ENCODE measurements around the gene SPON2. TPM values are rescaled to one million over a fixed set of nuclear protein-coding genes. Genes with fewer than 3 reads are reported as not detected.
A peak's percentile ranks its signal among the peaks of the same experiment; 100 is the strongest.

SPON2 gene
- total and polyA plus RNA-seq, 3 experiments from 2014 or later = 2.7 to 43.9 (median 3.1) TPM

- no peaks in the 10 kb centered on the region for H3K27me3 Mint-ChIP-seq
- peak overlapping the region; percentile 92 to 100 (median 98) for H3K27ac Mint-ChIP-seq
- Histone ChIP-seq H3K27ac (ENCODE audit: low read depth, low read length) (peak overlapping the region; percentile 81), H3K4me1 (ENCODE audit: insufficient read depth, low read length) (peaks cover 58% of the 10 kb centered on the region), H3K4me3 (ENCODE audit: low read length) (peak overlapping the region; percentile 59), H3K36me3 (ENCODE audit: insufficient read depth, low read length) (no peaks in the 10 kb centered on the region), H3K9me3 (ENCODE audit: low read length) (no peaks in the 10 kb centered on the region), H3K27me3 (ENCODE audit: insufficient read depth, low read length, poor library complexity, severe bottlenecking) (no peaks in the 10 kb centered on the region)
- no peak for DNase-seq
- ChIA-PET CTCF (interaction anchor here (0.6 to 5.5 kb wide), 6 partner anchors 15 to 66 kb away, joined by 3 to 38 read pairs (median 4); no protein-coding TSS in a partner anchor), POLR2A (interaction anchor here (0.6 to 3.2 kb wide), 9 partner anchors 14 to 144 kb away, joined by 3 to 16 read pairs (median 4); partner anchors contain the start of genes CTBP1, MAEA and UVSSA)
- peak overlapping the region; percentile 70 to 98 (median 89) for H3K4me3 Mint-ChIP-seq
- peaks cover 2 to 10% (median 3%) of the 10 kb centered on the region in 3 donors for H3K36me3 Mint-ChIP-seq
- H3K4me1 Mint-ChIP-seq = peaks cover 49 to 71% (median 61%) of the 10 kb centered on the region in 3 donors
- no peaks in the 10 kb centered on the region for H3K9me3 Mint-ChIP-seq
These were observed 30.2 kb upstream of the SPON2 start for GRCh38 chr4:1202526-1203011.

- CTCF ChIA-PET = interaction anchor here (0.9 to 5.5 kb wide), 7 partner anchors 27 to 66 kb away, joined by 3 to 38 read pairs (median 4); partner anchors contain the start of gene CTBP1
- H3K36me3 Mint-ChIP-seq = peaks cover 3 to 15% (median 5%) of the 10 kb centered on the region in 3 donors
- peaks cover 52 to 77% (median 66%) of the 10 kb centered on the region in 3 donors for H3K4me1 Mint-ChIP-seq
- Histone ChIP-seq H3K4me1 (ENCODE audit: insufficient read depth, low read length) (peaks cover 58% of the 10 kb centered on the region), H3K36me3 (ENCODE audit: insufficient read depth, low read length) (peaks cover 1% of the 10 kb centered on the region), H3K27me3 (ENCODE audit: insufficient read depth, low read length, poor library complexity, severe bottlenecking) (no peaks in the 10 kb centered on the region), H3K9me3 (ENCODE audit: low read length) (no peaks in the 10 kb centered on the region), H3K27ac (ENCODE audit: low read depth, low read length) (peak overlapping the region; percentile 81), H3K4me3 (ENCODE audit: low read length) (peak overlapping the region; percentile 59)
- peak; percentile 80 to 96 (median 93) for DNase-seq
- no peaks in the 10 kb centered on the region for H3K27me3 Mint-ChIP-seq
- no peaks in the 10 kb centered on the region for H3K9me3 Mint-ChIP-seq
- peak overlapping the region; percentile 92 to 100 (median 97) for H3K27ac Mint-ChIP-seq
- POLR2A ChIA-PET = interaction anchor here (0.6 to 3.2 kb wide), 7 partner anchors 15 to 145 kb away, joined by 3 to 16 read pairs (median 5); partner anchors contain the start of genes CTBP1, MAEA and UVSSA
- peak overlapping the region; percentile 64 to 98 (median 89) for H3K4me3 Mint-ChIP-seq
These were observed 29.6 kb upstream of the SPON2 start for GRCh38 chr4:1201851-1202525.

- Histone ChIP-seq H3K9me3 (ENCODE audit: low read length) (no peaks in the 10 kb centered on the region), H3K36me3 (ENCODE audit: insufficient read depth, low read length) (peaks cover 8% of the 10 kb centered on the region), H3K27me3 (ENCODE audit: insufficient read depth, low read length, poor library complexity, severe bottlenecking) (no peaks in the 10 kb centered on the region), H3K27ac (ENCODE audit: low read depth, low read length) (peak overlapping the region; percentile 81), H3K4me3 (ENCODE audit: low read length) (peak overlapping the region; percentile 59), H3K4me1 (ENCODE audit: insufficient read depth, low read length) (peaks cover 55% of the 10 kb centered on the region)
- CTCF ChIA-PET = interaction anchor here (5.5 kb wide), 1 partner anchor 34 kb away, joined by 38 read pairs; no protein-coding TSS in a partner anchor
- Mint-ChIP-seq H3K27me3 (no peaks in the 10 kb centered on the region), H3K9me3 (no peaks in the 10 kb centered on the region), H3K27ac (peak overlapping the region; percentile 92 to 100 (median 97)), H3K4me1 (peaks cover 58 to 86% (median 66%) of the 10 kb centered on the region in 3 donors), H3K4me3 (peak overlapping the region; percentile 64 to 98 (median 89)), H3K36me3 (peaks cover 3 to 28% (median 7%) of the 10 kb centered on the region in 3 donors)
- POLR2A ChIA-PET = interaction anchor here (0.6 kb wide), 1 partner anchor 10 kb away, joined by 4 read pairs; no protein-coding TSS in a partner anchor
- DNase-seq = peak in 4 of 5 donors; percentile 18 to 54 (median 32)
These were observed 28.1 kb upstream of the SPON2 start for GRCh38 chr4:1200425-1201035.

- Mint-ChIP-seq H3K27ac (peak overlapping the region; percentile 92 to 100 (median 96)), H3K27me3 (no peaks in the 10 kb centered on the region), H3K4me3 (peak overlapping the region; percentile 64 to 98 (median 89)), H3K36me3 (peaks cover 3 to 28% (median 7%) of the 10 kb centered on the region in 3 donors), H3K9me3 (no peaks in the 10 kb centered on the region), H3K4me1 (peaks cover 56 to 83% (median 63%) of the 10 kb centered on the region in 3 donors)
- Histone ChIP-seq H3K9me3 (ENCODE audit: low read length) (no peaks in the 10 kb centered on the region), H3K4me1 (ENCODE audit: insufficient read depth, low read length) (peaks cover 47% of the 10 kb centered on the region), H3K36me3 (ENCODE audit: insufficient read depth, low read length) (peaks cover 8% of the 10 kb centered on the region), H3K4me3 (ENCODE audit: low read length) (peak overlapping the region; percentile 59), H3K27me3 (ENCODE audit: insufficient read depth, low read length, poor library complexity, severe bottlenecking) (no peaks in the 10 kb centered on the region), H3K27ac (ENCODE audit: low read depth, low read length) (peak overlapping the region; percentile 81)
- POLR2A ChIA-PET = interaction anchor here (0.6 kb wide), 2 partner anchors 9 to 49 kb away, joined by 3 to 4 read pairs; no protein-coding TSS in a partner anchor
- CTCF ChIA-PET = interaction anchor here (1.2 to 5.5 kb wide), 3 partner anchors 17 to 69 kb away, joined by 3 to 38 read pairs (median 4); no protein-coding TSS in a partner anchor
- no peak for DNase-seq
These were observed 27.4 kb upstream of the SPON2 start for GRCh38 chr4:1199556-1200331.

- Mint-ChIP-seq H3K4me3 (peak overlapping the region; percentile 15 to 77 (median 41)), H3K27ac (peak overlapping the region in 7 of 8 donors; percentile 24 to 86 (median 71)), H3K36me3 (peaks cover 3 to 28% (median 7%) of the 10 kb centered on the region in 3 donors), H3K4me1 (peaks cover 41 to 68% (median 48%) of the 10 kb centered on the region in 3 donors), H3K9me3 (no peaks in the 10 kb centered on the region), H3K27me3 (no peaks in the 10 kb centered on the region)
- H3K27ac ChIP-seq (ENCODE audit: low read depth, low read length) = no peak overlapping the region
- no peak for DNase-seq
- no peaks in the 10 kb centered on the region for H3K27me3 ChIP-seq (ENCODE audit: insufficient read depth, low read length, poor library complexity, severe bottlenecking)
- peaks cover 32% of the 10 kb centered on the region for H3K4me1 ChIP-seq (ENCODE audit: insufficient read depth, low read length)
- no peaks in the 10 kb centered on the region for H3K9me3 ChIP-seq (ENCODE audit: low read length)
- CTCF ChIA-PET = no interaction called here
- H3K36me3 ChIP-seq (ENCODE audit: insufficient read depth, low read length) = peaks cover 8% of the 10 kb centered on the region
- H3K4me3 ChIP-seq (ENCODE audit: low read length) = no peak overlapping the region
- POLR2A ChIA-PET = no interaction called here
These were observed 25.9 kb upstream of the SPON2 start for GRCh38 chr4:1198098-1198844.

GRCh38 chr4:1196421-1197183 is 24.2 kb upstream of the SPON2 start:
- Mint-ChIP-seq H3K4me1 (peaks cover 33 to 57% (median 34%) of the 10 kb centered on the region in 3 donors), H3K36me3 (peaks cover 3 to 28% (median 7%) of the 10 kb centered on the region in 3 donors), H3K4me3 (peak overlapping the region in 2 of 7 donors; percentile 42 to 66), H3K9me3 (no peaks in the 10 kb centered on the region), H3K27ac (peak overlapping the region in 5 of 8 donors; percentile 17 to 70 (median 54)), H3K27me3 (no peaks in the 10 kb centered on the region)
- Histone ChIP-seq H3K27ac (ENCODE audit: low read depth, low read length) (no peak overlapping the region), H3K36me3 (ENCODE audit: insufficient read depth, low read length) (peaks cover 8% of the 10 kb centered on the region), H3K4me1 (ENCODE audit: insufficient read depth, low read length) (peaks cover 17% of the 10 kb centered on the region), H3K27me3 (ENCODE audit: insufficient read depth, low read length, poor library complexity, severe bottlenecking) (no peaks in the 10 kb centered on the region), H3K9me3 (ENCODE audit: low read length) (no peaks in the 10 kb centered on the region), H3K4me3 (ENCODE audit: low read length) (no peak overlapping the region)
- CTCF ChIA-PET = interaction anchor here (1.5 kb wide), 1 partner anchor 71 kb away, joined by 3 read pairs; no protein-coding TSS in a partner anchor
- DNase-seq = no peak
- POLR2A ChIA-PET = interaction anchor here (1.1 kb wide), 1 partner anchor 70 kb away, joined by 3 read pairs; no protein-coding TSS in a partner anchor

Data from CD8-positive, alpha-beta memory T cell (primary cell).